IPS-NIHi11 (cell line): ENCODE results near the gene REC114.

Source experiments
- DNase-seq: peaks from one replicate; pipeline ENCODE4 v3.0.0; 2012; ENCODE audit warnings: mixed read lengths, low spot score

The REC114 gene

DNA sequence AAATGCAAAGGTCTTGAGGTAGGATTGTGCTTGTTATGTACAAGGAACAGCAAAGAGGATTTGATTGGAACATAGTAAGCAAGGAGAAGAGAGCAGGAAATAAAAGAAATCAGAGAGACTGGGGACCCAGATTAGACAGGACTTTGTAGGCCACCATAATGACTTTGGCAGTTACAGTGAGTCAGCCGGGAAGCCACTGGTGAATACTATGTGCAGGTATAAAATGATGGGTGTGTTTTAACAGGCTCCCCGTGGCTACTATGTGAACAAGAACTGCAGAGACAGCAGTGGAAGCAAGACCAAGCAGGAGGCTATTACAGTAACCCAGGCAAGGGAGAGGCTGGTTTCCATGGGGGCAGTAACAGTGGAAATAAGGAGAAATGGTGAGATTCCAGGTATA is 135.1 kb downstream of the REC114 start:
- DNase-seq: no peak

DNA sequence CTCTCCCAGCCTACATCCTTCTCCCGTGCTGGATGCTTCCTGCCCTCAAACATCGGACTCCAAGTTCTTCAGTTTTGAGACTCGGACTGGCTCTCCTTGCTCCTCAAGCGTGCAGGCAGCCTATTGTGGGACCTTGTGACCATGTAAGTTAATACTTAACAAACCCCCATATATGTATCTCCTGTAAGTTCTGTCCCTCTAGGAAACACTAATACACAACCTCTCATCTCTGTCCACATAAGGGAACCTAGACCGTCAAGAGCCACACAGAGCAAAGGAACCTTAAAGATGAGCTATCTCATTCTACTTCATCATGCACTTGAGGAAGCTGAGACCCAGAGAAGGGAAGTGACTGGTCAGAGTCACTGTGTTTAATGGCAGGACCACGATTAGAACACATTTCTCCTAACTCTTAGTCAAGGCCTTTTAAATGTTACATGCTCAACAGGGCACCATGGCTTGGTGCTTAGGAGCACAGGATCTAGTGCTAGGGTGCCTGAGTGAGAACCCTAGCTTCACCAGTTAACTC is 140.0 kb downstream of the REC114 start:
- no peak for DNase-seq

DNA sequence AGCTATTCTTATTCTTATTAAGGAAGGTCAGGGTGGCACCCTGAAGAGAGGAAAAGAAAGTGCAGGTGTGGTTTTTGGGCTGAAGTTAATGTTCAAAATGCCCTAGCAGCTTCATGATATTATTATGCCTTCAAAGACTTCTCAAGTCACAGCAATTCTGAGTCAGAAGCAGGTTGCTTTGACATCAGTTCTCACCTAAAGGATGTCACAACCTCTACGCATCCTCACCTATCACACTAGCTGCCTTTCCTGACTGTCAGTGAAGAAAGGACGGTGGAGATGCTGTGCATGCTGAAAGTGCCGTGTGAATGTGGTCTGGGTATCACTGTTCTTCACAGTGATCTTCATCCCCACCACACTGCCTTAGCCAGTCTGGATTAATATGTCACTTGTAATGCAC is 140.6 kb downstream of the REC114 start:
- DNase-seq: no peak

DNA sequence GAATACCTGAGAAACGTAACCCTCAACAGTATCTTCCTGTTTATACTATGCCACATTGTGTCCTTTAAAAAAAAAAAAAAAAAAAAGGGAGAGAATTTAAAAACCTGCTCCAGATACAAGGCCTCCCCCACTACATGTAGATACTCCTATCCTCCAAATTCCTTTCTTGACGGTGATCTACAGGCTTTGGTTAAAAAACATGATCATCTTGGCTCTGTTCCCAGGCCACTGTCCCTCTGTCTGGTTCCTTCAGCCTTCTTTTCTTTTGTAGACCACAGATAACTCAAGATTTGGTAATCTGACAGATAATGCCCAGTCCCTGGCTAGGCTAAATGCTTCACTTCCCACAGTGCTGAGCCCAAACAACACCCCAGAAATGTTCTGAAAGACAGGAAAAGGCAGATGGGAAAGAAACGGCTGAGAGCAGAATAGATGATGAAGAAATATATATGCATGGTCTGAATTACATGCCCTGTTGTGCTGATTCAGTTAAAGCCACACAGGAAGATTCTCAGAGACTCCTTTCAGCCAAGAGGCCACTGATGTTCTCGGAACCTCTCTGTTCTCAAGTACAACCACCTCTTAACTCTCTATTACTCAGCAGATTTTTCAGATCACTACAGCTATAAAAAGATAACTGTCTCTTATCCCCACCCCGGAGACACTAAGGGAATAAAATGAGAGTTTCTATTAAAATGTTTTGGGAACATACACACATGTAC is 141.9 kb downstream of the REC114 start:
- no peak for DNase-seq

DNA sequence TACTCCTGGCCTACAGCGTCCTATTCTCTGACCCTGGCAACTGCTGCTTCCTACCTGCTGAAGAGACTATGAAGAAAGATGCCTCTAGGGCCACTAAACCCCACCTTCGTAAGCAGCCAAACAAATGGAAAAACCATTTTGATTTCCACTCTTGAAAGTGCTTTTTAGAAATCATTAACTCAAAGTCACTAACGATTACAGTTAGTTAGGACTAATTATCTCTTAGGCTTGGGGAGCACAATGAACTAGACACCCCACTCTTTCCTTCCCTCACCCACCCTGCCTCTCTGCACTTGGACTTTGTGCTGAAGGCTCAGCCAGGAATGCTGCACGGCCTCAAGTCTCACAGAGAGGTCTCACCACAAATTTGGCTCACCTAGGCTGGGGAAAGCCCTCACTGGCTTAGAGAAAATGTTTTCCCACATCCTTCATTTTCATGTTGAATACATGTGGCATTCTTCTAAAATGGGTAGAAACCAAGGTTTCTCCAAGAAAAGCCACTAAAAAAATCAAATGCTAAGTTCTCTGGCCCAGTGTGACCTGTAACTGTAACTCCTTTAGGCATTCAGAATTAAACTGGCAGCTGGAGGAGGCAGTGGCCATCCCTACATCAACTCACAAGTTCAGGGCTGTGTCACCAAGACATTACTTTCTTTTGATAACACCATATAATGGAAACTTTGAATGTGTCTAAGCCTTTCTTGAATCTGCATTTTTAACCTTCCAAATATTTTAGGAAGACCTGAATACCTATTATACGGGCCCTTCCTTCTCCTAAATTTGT is 143.1 kb downstream of the REC114 start:
- no peak for DNase-seq

DNA sequence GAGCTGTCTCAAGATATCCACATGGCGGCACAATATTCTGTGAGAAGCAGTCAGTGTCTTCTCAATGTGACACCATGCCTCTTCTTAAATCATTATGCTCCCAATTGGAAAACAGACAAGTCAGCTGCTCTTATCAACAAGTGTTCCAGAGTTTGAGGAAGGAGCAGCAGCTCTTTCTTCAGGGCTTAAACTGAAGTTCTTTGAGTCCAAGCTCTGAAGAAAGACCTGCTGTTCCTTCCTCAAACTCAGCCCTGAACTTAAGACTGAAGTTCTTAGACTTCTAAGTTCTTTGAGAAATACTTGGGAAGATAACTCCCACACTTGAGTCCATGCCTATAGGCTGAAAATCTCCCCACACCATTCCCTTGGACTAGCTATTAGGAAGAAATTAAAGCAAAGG is 146.8 kb downstream of the REC114 start:
- no peak for DNase-seq

DNA sequence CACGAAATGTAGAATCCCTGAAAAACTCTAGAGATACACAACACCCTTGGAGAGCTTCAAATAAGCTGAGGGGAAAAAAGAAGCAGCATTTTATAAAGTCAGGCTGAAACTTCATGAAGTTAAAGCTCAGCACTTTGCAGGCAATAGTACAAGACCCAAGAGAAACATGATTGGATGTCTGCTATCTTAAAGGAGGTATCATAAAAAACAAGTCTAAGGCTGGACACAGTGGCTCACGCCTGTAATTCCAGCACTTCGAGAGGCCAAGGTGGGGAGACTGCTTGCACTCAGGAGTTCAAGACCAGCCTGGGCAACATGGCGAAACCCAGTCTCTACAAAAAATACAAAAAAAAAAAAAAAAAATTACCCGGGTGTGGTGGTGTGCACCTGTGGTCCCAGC is 147.3 kb downstream of the REC114 start:
- no peak for DNase-seq

DNA sequence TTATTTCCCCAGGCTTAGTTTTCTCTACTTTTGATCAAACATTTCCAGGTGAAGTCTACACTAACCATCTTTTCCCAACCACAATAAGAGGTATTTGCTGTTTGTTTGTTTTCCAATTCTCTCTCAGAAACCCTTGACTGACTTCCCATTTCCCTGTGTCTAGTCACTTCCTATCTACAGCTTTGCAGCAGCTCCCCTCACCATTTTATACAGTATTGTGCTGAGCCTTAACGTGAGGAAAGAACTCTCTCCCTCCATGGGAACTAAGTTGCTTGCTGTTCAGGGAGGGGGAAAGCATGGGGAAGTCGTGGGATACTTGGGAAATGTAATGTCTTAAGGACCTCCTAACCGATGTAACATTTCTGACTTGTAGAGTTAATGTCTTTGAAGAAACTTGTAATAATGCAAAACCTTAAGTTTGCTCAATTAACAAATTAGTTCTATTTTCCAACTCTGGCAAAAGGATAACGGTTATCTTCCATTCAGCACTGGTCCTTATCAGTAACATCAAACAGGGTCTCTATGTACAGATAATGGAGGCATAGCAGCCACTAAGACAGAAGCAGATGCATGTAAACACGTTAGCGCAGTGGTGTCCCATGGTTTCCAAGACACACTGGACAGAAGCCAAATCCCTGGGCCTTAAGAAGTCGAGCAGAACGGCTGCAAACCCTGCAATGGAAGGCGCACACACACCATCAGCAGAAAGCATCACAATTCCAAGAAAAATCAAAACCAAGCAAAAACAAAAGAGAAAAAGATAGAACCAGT is 150.5 kb downstream of the REC114 start:
- no peak for DNase-seq

DNA sequence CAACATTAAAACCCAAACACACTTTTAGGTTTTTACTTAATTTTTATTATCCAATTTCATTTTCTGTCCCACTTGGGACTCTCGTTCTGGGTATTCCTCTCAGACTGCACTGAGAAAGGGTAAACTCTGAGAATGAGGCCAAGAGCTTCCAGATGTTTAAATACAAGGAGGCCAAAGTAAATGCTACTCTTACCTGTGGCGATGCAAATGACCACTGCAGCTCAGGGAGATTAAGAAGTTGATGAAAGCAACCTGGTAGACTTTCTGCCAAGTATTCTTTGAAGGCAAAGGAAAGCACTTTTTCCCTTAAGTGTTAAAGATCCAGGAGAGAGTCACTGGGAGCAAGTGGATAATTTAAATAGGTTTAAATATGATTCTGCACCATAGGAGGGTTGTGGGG is 151.1 kb downstream of the REC114 start:
- DNase-seq: no peak

DNA sequence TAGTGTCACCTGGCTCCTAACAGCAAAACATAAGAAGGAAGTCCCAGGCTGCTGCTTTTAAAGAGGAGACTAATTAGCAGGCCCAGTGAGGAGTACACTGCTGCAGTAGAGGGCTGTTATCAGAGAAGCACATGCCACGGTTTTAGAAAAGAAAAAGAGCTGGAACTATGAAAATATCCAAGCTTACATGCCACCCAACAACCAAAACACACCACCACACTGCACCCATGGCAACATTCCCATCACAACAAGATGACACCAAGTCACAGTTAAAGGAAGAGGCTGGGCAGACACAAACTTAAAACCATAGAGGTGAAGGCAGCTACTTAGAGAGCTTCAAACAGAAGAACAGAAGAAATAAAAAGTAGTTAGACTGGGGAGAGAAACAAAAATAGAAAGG is 153.2 kb downstream of the REC114 start:
- DNase-seq: no peak

DNA sequence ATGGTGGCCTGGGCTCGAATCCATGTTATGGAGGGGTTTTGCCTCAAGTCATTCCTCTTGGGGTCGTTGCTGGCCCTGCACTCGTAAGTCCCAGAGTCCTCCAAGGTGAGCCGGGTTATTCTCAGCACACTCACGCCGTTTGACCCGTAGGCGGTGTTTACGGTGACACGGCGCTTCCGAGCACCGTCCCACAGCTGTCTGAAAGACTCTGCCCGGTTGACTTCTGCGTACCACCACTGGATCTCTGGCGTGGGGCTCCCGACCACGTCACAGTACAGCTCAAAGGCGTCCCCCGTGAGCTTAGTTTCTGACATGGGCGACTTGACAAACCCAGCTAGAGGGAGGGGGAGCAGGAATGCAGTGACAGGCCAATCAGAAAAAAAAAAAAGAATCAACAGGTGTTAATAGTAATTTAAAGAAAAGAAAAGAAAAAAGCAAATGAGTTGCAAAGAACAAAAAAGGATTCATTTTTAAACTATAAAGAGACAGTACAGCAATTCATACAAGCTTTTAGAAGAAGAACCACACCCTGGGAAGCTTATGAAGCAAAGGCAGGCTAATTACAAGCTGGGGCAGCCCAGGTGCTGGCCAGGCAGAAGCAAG is 154.2 kb downstream of the REC114 start:
- DNase-seq: no peak

DNA sequence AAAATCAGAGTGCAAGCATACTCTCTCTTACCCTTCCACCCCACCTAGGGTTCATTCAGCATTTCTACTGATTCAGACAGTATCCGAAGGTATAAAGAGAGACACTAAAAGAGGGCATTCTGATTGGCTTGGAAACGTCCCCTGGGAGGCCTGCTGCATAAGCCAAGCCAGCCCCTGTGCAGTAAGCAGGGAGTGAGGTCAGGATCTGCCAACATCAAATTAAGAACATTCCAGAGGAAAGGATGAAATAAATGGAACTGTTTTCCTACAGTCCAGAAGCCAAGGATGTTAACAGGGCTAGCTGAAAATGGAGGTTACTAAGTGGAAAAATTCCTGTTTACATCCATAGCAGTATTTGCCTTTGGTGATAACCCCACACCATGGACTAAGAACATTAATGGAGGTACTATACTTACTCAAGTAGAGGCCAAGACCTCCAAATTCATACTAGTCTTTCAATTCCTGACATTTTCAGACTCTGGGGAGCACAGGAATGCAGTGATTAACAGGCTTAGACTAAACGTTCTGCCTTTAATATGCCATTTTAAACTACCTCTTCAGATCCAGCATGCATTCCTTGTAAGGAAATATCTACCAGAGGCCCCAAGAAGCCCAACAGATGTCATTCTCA is 155.7 kb downstream of the REC114 start:
- DNase-seq: no peak

DNA sequence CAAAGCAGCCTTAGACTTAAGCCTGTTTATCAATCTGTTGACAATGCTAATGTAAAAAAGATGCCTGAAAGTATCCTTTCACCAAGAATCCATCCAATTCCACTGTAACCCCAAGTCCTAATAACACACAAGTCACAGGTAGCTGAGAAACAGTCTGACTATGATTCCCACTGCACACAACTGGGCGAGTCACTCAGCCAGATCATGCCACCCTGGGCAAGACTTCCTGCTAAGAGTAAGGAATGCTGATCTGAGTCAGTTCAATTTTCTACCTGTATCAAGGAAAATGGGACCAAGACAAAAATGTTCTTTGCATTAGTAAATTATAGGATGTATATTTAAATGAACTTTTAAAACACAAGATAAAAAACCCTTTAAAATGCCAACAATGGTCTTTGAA is 157.0 kb downstream of the REC114 start:
- DNase-seq: no peak

DNA sequence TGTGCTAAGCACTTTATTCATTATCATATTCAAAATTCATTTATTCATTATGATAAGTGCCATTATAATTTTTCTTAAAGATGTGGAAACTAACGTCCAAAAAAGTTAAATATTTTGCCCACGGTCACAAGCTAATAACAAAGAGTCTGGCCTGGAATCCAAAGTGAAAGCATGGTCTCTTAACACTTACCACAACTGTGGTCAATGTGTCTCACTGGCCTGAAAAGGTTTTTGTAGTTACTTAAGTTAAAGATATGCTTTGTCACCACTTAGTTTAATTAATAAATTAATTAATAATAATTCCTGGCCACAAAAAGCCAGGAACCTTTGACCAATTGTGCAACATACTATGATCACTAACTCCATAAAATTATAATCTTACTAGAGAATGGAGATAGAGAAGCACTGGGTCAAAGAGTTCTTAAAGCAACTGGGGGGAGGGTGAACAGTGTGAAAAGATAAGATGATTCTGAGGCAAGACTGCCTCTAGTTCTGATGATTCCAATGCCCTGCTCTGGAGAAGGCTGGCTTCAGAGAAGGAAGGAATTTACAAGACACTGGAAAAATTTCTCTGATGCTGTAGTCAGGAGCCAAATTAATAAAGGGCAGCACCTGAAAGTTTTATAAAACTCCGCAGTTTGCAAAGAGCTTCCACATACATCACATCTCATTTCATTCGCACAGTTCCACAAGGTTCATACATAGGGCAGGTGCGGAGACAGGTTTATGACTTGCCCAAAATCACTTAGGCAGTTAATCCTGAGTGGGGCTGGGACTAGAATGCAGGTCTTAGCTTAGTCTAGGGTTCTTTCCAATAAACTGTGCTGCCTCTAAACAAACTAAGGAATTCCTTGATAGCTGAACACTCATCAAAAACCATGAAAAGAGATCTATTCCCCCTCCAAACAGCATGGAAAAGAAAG is 157.7 kb downstream of the REC114 start:
- no peak for DNase-seq

DNA sequence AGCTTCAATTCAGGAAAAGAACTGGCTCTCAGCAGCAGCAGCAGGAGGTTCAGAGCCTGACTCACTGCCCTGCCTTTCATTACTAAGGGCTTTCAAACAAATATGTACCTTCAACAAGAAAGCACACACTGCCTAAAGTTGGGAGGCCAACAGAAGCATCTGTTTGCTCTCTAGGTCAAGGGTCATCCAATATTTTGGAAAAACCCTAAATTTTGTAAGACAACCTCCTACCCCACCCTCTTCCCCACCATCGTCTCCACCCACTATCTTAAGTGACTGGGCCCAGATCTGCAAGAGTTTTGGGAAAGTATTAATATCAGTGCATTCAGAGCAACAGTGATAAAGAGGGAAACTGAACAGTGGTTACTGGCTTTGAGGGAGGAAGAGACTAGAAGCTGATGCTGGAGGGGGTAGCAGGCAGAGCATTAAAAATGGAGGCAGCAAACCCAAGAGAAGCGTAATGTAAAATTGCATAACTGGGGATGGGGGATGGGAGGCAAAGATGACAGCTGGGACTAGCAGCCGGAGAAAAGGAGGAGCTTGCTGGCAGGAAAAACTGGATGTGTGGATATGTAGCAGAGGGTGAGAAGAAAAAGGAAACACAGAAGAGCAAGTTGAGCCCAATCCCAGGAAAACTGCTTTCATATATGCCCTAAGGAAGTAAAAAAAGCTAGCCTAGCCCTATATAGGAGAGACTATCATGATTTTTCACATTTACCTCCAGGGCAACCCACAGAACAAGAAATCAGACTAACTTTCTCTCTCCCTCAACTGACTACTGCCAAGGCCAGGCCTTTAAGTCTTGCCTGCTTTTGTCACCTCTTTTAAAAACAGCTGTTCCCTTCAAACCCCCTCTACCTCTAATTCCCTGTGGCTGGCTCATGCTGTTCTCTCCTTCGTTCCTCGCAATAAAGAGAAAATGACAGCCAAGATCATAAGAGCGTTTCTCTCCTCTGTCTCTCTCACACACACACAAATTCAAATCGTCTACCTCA is 158.8 kb downstream of the REC114 start:
- DNase-seq: no peak

DNA sequence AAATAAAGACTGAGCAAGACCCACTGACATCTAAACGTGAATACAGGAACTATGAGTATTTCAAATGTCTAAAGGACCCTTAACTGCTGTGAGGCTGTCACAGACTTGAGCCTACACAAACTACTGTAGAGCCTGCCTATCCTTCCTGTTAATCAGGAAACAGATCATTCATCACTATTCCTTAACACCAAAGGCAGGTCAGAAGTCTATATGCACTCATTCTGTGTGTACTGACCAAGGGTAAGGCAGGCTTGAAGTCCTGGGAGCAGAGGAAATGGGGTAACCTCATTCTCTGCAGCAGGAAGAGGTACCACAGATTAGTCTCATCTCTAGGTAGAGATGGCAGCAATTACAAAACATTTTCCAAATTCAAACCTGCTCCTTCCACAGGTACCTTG is 159.5 kb downstream of the REC114 start:
- DNase-seq: no peak

DNA sequence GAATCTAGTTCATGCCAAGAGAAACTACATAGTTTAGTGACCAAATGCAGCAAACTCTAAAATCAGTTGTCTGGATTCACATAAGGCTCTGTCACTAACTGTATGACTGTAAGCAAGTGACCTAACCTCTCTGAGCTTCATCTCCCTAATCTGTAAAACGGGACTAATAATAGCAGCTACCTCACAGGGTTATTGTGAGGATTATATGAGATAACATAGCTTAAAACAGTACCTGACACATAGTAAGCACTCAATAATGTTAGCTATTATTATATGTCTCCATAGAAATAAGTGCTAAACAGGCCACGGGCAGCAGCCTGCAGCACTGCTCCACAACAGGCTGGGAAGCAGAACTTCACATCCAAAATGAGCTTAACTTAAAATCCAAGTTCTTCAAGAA is 160.0 kb downstream of the REC114 start:
- no peak for DNase-seq

DNA sequence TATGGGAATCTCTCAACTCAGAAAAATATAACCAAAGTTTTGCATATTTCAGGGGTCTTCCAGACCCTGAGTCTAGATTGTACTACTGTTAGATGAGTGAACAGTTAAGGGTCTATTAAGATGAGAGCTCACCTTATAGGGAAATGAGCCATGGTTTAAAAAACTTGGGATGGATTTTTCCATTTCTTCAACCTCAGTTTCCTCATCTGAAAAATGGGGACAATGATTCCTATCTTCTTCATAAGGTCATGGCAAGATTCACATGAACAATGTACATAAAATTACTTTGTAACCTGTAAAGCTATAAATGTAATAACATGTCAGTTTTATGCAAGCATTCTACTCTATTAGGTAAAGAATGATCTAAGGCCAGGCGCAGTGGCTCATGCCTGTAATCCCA is 161.5 kb downstream of the REC114 start:
- no peak for DNase-seq

DNA sequence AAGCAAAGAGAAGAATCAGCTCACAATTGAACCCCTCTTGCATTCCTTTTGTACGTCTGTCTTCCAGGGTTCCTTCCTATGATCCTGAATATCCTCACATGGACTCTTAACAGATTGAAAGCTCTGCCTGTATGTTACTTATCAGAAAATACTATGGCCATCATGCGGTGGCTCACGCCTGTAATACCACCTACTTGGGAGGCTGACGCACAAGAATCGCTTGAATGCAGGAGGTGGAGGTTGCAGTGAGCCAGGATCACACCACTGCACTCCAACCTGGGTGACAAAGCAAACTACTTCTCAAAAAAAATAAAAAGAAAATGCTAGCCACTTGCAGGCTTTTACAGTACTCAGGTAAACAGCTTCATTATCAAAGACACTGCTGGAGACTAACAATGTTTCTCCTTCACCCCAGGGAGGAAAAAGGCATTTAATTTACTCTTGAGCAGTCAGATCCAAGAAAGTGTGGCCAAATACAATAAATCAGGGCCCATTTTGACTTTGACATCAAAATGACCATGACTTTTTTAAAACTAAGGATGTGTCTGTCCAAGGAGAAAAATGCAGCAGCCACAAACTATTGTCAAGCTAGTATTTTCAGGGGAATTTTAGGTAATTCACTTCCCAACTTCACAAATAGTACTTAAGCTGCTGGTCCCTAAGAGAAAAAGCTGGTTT is 162.9 kb downstream of the REC114 start:
- DNase-seq: no peak
